Activated CD4-positive, CD25-positive, alpha-beta regulatory T cell treated with anti-CD3 and anti-CD28 coated beads, Interleukin-2, amount 50 U/mL, for 16 hours (primary cell): ENCODE data around the gene ASB15.

Experiments used
- DNase-seq: peaks from one replicate; pipeline ENCODE4 v3.0.0-alpha.2; 2020; ENCODE audit warnings: low read depth, low spot score

The ASB15 gene

DNA sequence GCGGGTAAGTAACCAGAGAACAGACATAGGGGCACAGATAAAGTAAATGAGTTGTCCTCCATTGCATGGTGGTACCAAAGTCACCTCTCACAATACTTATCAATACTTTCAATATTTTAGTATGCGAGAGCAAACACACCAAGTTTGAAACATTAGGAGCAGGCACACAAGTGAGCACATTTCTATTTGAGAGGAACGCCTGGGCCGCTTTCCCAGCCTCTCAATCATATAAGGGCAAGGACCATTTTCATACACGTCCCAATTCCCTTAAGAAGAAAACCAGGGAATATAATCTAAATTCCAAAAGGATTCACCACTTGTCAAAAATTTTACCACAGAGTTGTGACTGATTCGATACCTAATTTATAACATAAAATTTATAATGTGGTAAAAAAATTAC lies 61.6 kb downstream of the ASB15 start:
- DNase-seq: no peak

DNA sequence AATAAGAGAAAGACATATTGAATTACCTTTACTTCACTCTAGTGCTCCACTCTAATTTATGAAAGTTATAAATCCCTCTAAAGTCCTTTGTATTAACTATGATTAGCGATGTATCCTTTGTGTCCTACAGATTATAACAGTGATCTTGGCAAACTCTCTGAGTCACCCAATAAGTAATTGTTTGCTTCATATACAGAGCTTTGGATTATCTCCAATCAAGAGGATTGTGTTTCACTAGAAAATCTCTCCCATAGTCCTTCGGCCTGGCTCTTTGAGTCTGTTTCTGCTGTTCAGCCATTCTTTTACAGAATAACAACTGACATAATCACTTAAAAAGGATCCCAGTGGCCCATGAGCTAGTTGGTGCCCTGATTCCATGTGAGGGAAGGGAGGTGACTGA lies 63.5 kb downstream of the ASB15 start:
- DNase-seq: no peak

DNA sequence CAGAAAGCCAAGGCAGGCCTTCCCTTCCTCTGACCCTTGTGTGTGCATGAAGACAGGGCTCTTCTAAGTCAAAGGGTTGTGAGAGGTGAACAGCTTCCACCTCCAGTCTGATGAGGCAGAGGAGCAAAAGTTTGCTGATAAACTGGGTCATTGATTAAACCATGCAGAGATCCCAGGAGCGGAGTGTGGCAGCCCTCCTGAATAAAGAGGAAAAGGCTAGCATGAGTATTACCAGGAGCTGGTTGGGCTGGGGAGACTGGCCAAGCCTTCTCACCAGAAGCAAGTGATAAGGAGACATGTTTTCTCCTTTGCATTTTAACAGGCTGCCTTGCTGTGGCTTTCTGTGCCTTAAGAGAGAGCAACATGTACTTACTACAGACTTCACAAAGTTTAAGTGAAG lies 64.3 kb downstream of the ASB15 start:
- no peak for DNase-seq

- no peak for DNase-seq
Measured at GRCh38 chr7:123666492-123666891, 64.9 kb downstream of the ASB15 start.

DNA sequence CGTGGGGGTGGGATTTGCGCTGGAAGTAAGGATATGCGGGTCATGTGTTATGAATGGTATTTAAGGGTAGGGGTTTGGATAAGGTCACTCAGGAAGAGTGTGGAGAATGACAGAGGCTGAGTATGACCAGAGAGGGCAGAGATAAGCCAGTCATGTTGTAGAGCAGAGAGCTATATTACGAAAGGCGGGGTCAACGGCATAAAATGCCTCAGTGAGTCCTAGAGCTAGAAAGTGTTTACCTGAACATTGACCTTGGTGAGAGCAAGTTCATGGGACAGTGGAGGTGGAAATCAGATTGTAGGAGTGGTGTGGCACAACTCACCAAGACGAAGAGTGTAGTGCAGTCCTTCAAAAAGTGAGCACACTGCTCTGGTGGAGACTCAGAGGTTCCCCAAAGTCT lies 67.9 kb downstream of the ASB15 start:
- no peak for DNase-seq

GRCh38 chr7:123673137-123673732 lies 71.6 kb downstream of the ASB15 start:
- no peak for DNase-seq

- DNase-seq: no peak
Measured at GRCh38 chr7:123673752-123674398, 72.3 kb downstream of the ASB15 start.

DNA sequence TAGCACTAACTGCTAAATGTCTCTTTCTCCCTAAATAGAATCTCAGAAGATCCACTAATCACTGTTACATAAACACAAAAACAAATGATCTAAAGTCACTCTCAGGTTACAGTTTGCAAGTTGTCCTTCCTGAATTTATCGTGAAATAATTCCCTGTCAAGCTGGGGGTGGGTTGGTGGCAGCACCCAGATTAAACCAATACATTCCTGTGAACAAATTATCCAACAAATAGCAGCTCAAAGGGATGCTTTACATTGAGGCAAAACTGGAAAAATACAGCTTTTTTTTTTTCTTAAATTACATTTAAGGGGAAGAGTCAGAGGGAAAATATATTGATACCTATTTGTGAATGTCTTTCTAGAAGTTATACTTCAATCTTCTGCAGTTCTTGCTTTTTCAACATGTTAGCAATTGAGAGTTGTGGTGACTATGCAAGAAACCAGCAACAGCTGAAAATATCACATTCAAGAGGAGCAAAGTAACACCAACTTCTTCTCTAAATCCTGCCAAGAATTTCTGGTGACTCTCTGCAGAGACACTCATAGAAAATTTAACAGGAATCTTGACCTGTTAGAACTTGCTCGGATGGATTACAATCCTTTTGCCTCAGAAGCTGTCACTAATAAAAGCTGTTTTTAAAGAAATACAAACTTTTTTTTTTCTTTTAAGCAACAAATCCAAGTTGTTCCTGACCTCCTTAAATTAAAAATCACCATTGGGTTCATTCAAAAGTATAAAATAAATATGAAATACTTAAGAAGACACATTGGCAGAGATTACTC lies 73.0 kb downstream of the ASB15 start:
- DNase-seq: no peak

DNA sequence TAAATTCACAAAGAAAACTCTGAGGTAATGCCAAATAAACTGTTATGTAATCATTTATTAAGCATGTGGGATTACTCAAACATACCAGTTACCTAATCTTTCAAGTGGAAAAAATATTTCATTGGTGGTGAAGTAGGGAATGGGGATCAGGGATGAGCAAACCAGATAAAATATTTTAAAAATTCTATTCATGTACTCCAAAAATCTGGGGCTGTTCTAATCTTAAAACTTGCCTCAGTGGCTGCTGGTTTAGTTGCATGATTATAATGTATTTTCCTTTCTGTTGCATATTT lies 73.5 kb downstream of the ASB15 start:
- no peak for DNase-seq

DNA sequence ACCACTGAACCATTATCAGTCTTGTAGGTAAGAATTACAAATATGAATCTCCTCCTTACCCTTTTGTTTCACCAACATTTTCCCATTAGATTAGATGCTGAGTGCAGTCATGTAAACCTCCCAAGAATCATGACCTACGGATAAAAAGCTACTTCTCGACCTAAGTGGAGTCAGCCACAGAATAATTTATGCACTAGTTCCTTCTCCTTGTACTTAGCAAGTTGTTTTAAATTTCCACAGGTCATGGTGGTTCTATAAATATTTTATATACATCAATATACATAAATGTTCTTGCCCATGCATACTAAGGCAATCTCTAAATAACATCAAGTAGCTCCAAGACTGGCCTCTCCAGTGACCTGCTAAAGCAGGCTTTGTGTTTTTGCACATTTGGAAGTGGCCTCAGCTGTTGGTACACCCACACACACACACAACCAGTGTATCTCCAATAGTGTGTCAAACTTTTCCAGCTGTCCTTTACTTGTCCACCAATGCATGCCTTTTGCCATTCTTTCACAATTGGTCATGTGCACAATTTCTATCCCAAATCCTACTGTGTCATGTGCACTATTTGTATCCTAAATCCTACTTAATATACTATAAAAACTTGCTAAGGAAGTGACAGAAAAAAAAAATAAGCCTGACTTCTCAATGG lies 75.6 kb downstream of the ASB15 start:
- no peak for DNase-seq

- DNase-seq: no peak
Measured at GRCh38 chr7:123679614-123680013, 78.0 kb downstream of the ASB15 start.

GRCh38 chr7:123680580-123680979 lies 79.0 kb downstream of the ASB15 start:
- no peak for DNase-seq

DNA sequence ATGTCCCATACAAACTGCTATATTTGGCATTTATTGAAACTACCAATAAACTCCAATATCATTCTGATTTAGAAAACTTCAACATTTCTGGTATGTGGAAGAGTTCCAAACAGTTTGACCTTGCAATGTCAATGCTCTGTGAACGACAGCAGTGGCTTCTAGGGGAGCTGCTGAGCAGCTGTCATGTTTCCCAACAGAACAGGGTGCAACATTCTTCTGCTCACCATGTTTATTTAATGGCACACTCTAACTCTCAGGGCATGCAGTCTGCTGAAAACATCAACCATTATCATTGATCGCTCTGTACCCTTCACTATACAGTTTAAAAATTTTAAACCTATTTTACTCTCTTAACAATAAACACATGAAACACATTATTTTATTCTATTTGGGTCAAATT lies 79.9 kb downstream of the ASB15 start:
- DNase-seq: no peak

GRCh38 chr7:123682690-123683089 lies 81.1 kb downstream of the ASB15 start:
- DNase-seq: no peak

- no peak for DNase-seq
Measured at GRCh38 chr7:123687161-123687560, 85.5 kb downstream of the ASB15 start.

DNA sequence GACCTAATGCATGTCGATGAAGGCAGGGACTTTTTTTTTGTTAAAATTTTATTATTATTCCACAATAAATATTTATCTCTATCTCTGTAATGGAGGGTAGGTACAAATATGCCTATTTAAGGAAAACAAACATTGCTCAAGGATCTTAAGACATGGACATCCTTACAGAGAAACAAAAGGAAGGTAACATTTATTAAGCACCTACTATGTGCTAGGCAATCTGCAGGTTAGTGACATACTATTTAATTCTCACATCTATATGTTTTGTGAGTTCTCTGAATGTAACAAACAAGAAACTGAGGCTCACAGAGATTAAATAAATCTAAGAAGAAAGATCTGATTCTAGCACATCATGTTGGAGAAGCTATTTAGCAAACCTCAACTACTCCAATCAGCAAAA lies 86.1 kb downstream of the ASB15 start:
- no peak for DNase-seq
